Measurements from ENCODE around the gene PPP6R3.

DNA sequence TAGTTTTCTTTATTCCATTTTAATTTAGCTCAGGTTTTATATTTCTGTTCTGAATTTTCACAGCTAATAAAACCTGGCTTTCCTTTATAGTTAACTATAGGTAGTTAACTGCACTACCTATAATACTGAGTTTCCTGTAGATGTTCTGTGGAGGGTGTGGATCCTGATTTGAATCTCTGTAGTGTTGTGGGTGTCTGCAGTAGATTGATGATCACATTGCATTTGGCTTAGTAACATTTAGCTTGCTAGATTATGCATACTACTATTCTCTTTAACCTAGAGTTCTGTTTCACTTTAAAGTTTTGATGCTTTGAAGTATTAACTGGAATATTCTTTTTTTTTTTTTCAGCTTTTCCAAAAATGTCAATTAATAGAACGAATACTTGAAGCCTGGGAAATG is 110.1 kb downstream of the PPP6R3 start:
- TF ChIP-seq, protein P1, sequence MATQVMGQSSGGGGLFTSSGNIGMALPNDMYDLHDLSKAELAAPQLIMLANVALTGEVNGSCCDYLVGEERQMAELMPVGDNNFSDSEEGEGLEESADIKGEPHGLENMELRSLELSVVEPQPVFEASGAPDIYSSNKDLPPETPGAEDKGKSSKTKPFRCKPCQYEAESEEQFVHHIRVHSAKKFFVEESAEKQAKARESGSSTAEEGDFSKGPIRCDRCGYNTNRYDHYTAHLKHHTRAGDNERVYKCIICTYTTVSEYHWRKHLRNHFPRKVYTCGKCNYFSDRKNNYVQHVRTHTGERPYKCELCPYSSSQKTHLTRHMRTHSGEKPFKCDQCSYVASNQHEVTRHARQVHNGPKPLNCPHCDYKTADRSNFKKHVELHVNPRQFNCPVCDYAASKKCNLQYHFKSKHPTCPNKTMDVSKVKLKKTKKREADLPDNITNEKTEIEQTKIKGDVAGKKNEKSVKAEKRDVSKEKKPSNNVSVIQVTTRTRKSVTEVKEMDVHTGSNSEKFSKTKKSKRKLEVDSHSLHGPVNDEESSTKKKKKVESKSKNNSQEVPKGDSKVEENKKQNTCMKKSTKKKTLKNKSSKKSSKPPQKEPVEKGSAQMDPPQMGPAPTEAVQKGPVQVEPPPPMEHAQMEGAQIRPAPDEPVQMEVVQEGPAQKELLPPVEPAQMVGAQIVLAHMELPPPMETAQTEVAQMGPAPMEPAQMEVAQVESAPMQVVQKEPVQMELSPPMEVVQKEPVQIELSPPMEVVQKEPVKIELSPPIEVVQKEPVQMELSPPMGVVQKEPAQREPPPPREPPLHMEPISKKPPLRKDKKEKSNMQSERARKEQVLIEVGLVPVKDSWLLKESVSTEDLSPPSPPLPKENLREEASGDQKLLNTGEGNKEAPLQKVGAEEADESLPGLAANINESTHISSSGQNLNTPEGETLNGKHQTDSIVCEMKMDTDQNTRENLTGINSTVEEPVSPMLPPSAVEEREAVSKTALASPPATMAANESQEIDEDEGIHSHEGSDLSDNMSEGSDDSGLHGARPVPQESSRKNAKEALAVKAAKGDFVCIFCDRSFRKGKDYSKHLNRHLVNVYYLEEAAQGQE (IDR thresholded peaks at IDR 0.05; ENCODE audit: borderline replicate concordance) = no peak
- TF ChIP-seq, protein P2, sequence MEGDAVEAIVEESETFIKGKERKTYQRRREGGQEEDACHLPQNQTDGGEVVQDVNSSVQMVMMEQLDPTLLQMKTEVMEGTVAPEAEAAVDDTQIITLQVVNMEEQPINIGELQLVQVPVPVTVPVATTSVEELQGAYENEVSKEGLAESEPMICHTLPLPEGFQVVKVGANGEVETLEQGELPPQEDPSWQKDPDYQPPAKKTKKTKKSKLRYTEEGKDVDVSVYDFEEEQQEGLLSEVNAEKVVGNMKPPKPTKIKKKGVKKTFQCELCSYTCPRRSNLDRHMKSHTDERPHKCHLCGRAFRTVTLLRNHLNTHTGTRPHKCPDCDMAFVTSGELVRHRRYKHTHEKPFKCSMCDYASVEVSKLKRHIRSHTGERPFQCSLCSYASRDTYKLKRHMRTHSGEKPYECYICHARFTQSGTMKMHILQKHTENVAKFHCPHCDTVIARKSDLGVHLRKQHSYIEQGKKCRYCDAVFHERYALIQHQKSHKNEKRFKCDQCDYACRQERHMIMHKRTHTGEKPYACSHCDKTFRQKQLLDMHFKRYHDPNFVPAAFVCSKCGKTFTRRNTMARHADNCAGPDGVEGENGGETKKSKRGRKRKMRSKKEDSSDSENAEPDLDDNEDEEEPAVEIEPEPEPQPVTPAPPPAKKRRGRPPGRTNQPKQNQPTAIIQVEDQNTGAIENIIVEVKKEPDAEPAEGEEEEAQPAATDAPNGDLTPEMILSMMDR (IDR thresholded peaks at IDR 0.05; ENCODE audit: poor library complexity, severe bottlenecking) = no peak
- TF ChIP-seq RAD21 (conservative IDR thresholded peaks at IDR 0.05) (no peak), POLR2AphosphoS5 (IDR thresholded peaks at IDR 0.05) (no peak), EZH2 (IDR thresholded peaks at IDR 0.05; ENCODE audit: borderline replicate concordance, insufficient read depth, low read length, poor library complexity, severe bottlenecking) (no peak), TAF1 (IDR thresholded peaks at IDR 0.05; ENCODE audit: low read depth) (no peak), MXI1 (conservative IDR thresholded peaks at IDR 0.05; ENCODE audit: poor library complexity, severe bottlenecking) (no peak), SMC3 (conservative IDR thresholded peaks at IDR 0.05; ENCODE audit: poor library complexity) (no peak), EP300 (conservative IDR thresholded peaks at IDR 0.05; ENCODE audit: poor library complexity, severe bottlenecking) (no peak)

Data from neural cell (in vitro differentiated cells).